Liver (tissue), 9 donors: ENCODE data around the gene TLE7. TPM values are rescaled to one million over a fixed set of nuclear protein-coding genes. Genes with fewer than 3 reads are reported as not detected.

ENCODE experiments used
- DNase-seq: peaks from one replicate; pipeline ENCODE4 v3.0.0-alpha.2; 2017; ENCODE audit warnings: low spot score
- H3K27ac ChIP-seq, 2 donors: one replicate each; pipeline ENCODE4 v1.7.0; 2013; ENCODE audit warnings: inconsistent platforms in 2 of 2, low read length in 2 of 2, control low read depth in 1 of 2, low read depth in 1 of 2, mild to moderate bottlenecking in 1 of 2
- H3K27me3 ChIP-seq, 4 donors: one replicate each; pipeline versions ENCODE4 v1.6.1 to v1.7.0; 2013; ENCODE audit warnings: low read length in 3 of 4, inconsistent platforms in 1 of 4, mild to moderate bottlenecking in 1 of 4, moderate library complexity in 1 of 4; ENCODE audit not compliant: control insufficient read depth in 4 of 4, insufficient read depth in 4 of 4
- H3K36me3 ChIP-seq, 4 donors: one replicate each; pipeline versions ENCODE4 v1.6.1 to v1.7.0; 2013; ENCODE audit warnings: low read length in 3 of 4, mild to moderate bottlenecking in 3 of 4, low read depth in 1 of 4, moderate library complexity in 1 of 4; ENCODE audit not compliant: control insufficient read depth in 4 of 4, insufficient read depth in 3 of 4
- H3K4me1 ChIP-seq, 4 donors: one replicate each; pipeline versions ENCODE4 v1.6.1 to v1.7.0; 2013; ENCODE audit warnings: low read length in 3 of 4, mild to moderate bottlenecking in 3 of 4, moderate library complexity in 1 of 4; ENCODE audit not compliant: control insufficient read depth in 4 of 4, insufficient read depth in 4 of 4
- H3K4me3 ChIP-seq, 3 donors: one replicate each; pipeline versions ENCODE4 v1.6.1 to v1.7.0; 2013; ENCODE audit warnings: low read length in 3 of 3, control low read depth in 1 of 3, low read depth in 1 of 3, mild to moderate bottlenecking in 1 of 3
- H3K9ac ChIP-seq, 2 donors: one replicate each; pipeline ENCODE4 v1.7.0; 2013; ENCODE audit warnings: low read length in 2 of 2, mild to moderate bottlenecking in 2 of 2, moderate library complexity in 2 of 2, control low read depth in 1 of 2, low read depth in 1 of 2
- H3K9me3 ChIP-seq, 4 donors: one replicate each; pipeline versions ENCODE4 v1.6.1 to v1.7.0; 2013; ENCODE audit warnings: low read length in 3 of 4; ENCODE audit not compliant: control insufficient read depth in 4 of 4
- EGR1 ChIP-seq, 2 donors: IDR thresholded peaks; 2 replicates each; pipeline ENCODE4 v1.6.1; 2016 to 2018; ENCODE audit warnings: antibody characterized with exemption in 2 of 2, low read depth in 2 of 2
- FOXA1 ChIP-seq: IDR thresholded peaks from 2 replicates; pipeline ENCODE4 v1.6.1; 2016; ENCODE audit warnings: antibody characterized with exemption
- FOXA2 ChIP-seq: IDR thresholded peaks from 2 replicates; pipeline ENCODE4 v1.6.1; 2016; ENCODE audit warnings: antibody characterized with exemption
- GABPA ChIP-seq, 2 donors: IDR thresholded peaks in 1 of 2; conservative IDR thresholded peaks in 1 of 2; 2 replicates each; pipeline ENCODE4 v1.6.1; 2016; ENCODE audit warnings: antibody characterized with exemption in 2 of 2, mild to moderate bottlenecking in 1 of 2, moderate library complexity in 1 of 2
- HNF4A ChIP-seq, 2 donors: conservative IDR thresholded peaks; 2 replicates each; pipeline ENCODE4 v1.6.1; 2016; ENCODE audit warnings: antibody characterized with exemption in 2 of 2, mild to moderate bottlenecking in 2 of 2
- HNF4G ChIP-seq: IDR thresholded peaks from 2 replicates; pipeline ENCODE4 v1.6.1; 2016; ENCODE audit warnings: antibody characterized with exemption
- JUND ChIP-seq, 2 donors: IDR thresholded peaks; 2 replicates each; pipeline ENCODE4 v1.6.1; 2016; ENCODE audit warnings: antibody characterized with exemption in 2 of 2
- NR2F2 ChIP-seq: IDR thresholded peaks from 2 replicates; pipeline ENCODE4 v1.6.1; 2016; ENCODE audit warnings: antibody characterized with exemption
- RAD21 ChIP-seq, 2 donors: IDR thresholded peaks; 2 replicates each; pipeline ENCODE4 v1.6.1; 2016; ENCODE audit warnings: antibody characterized with exemption in 2 of 2, mild to moderate bottlenecking in 2 of 2
- REST ChIP-seq: IDR thresholded peaks from 2 replicates; pipeline ENCODE4 v1.6.1; 2016; ENCODE audit warnings: antibody characterized with exemption, mild to moderate bottlenecking
- RXRA ChIP-seq, 2 donors: IDR thresholded peaks; 2 replicates each; pipeline ENCODE4 v1.6.1; 2017 to 2018; ENCODE audit warnings: antibody characterized with exemption in 2 of 2, mild to moderate bottlenecking in 1 of 2
- SP1 ChIP-seq: IDR thresholded peaks from 2 replicates; pipeline ENCODE4 v1.6.1; 2018; ENCODE audit warnings: antibody characterized with exemption, mild to moderate bottlenecking
- TAF1 ChIP-seq: conservative IDR thresholded peaks from 2 replicates; pipeline ENCODE4 v1.6.1; 2016; ENCODE audit warnings: antibody characterized with exemption, mild to moderate bottlenecking
- YY1 ChIP-seq: IDR thresholded peaks from 2 replicates; pipeline ENCODE4 v1.6.1; 2016; ENCODE audit warnings: antibody characterized with exemption, mild to moderate bottlenecking
- WGBS: extraction: QIAGEN DNeasy Blood & Tissue Kit; methylation state at CpG from one replicate; pipeline ENCODE4 v1.1.7; 2013; 5-methylcytosine and 5-hydroxymethylcytosine counted together
- polyA plus RNA-seq, 2 donors: library from polyadenylated mRNA; stranded (reverse) in 1 of 2; unstranded in 1 of 2; fragments of 200-250 nt in 1 of 2; fragments of >200 nt in 1 of 2; fragmentation: Nextera tagmentation in 1 of 2; extraction: Ambion mirVana in 1 of 2; gene quantifications; one replicate each; pipeline versions ENCODE4 v1.2.1 to v1.2.3, GENCODE V29; 2013 to 2015
- total RNA-seq, 2 donors: library from RNA; depleted of rRNA; stranded (reverse); fragments of >200 nt; gene quantifications; one replicate each; pipeline ENCODE4 v1.2.3, GENCODE V29; 2014
- TF ChIP-seq, protein P1 (sequence below): IDR thresholded peaks from 2 replicates; pipeline ENCODE4 v1.6.1; 2016; ENCODE audit warnings: antibody characterized with exemption
- TF ChIP-seq, protein P2 (sequence below): IDR thresholded peaks from 2 replicates; pipeline ENCODE4 v1.6.1; 2016; ENCODE audit warnings: antibody characterized with exemption
- TF ChIP-seq, protein P3 (sequence below): fragments of 150-350 bp; IDR thresholded peaks from 2 replicates; pipeline ENCODE4 v1.5.1; 2017; ENCODE audit warnings: improper control_type of control experiment, low read depth, low read length; ENCODE audit not compliant: missing input control
- TF ChIP-seq, protein P4 (sequence below): IDR thresholded peaks from 2 replicates; pipeline ENCODE4 v1.6.1; 2016; ENCODE audit warnings: antibody characterized with exemption
- donor health status: healthy.
- donor health status: healthy.
- donor health status: healthy.
- donor health status: healthy.
- donor health status: healthy.

The TLE7 gene
- total and polyA plus RNA-seq, 4 donors, result not detected

GRCh38 chr16:71408536-71408935 lies 33.3 kb downstream of the TLE7 start:
- H3K9me3 ChIP-seq, result peaks cover 0 to 3% (median 1%) of the 10 kb centered on the region in 4 donors
- H3K27ac ChIP-seq, result no peak overlapping the region
- 25% methylated on average over 3 of the region's 3 CpGs for WGBS
- no peak for DNase-seq
- no peak overlapping the region for H3K4me3 ChIP-seq
- H3K36me3 ChIP-seq, result no peaks in the 10 kb centered on the region
- H3K27me3 ChIP-seq, result no peaks in the 10 kb centered on the region
- TF ChIP-seq, protein P1, sequence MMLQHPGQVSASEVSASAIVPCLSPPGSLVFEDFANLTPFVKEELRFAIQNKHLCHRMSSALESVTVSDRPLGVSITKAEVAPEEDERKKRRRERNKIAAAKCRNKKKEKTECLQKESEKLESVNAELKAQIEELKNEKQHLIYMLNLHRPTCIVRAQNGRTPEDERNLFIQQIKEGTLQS, result no peak
- no peak for TF ChIP-seq GABPA (IDR thresholded peaks at IDR 0.05 in 1 of 2, conservative IDR thresholded peaks at IDR 0.05 in 1 of 2)
- TF ChIP-seq RAD21 (IDR thresholded peaks at IDR 0.05), result no peak
- TF ChIP-seq, protein P2, sequence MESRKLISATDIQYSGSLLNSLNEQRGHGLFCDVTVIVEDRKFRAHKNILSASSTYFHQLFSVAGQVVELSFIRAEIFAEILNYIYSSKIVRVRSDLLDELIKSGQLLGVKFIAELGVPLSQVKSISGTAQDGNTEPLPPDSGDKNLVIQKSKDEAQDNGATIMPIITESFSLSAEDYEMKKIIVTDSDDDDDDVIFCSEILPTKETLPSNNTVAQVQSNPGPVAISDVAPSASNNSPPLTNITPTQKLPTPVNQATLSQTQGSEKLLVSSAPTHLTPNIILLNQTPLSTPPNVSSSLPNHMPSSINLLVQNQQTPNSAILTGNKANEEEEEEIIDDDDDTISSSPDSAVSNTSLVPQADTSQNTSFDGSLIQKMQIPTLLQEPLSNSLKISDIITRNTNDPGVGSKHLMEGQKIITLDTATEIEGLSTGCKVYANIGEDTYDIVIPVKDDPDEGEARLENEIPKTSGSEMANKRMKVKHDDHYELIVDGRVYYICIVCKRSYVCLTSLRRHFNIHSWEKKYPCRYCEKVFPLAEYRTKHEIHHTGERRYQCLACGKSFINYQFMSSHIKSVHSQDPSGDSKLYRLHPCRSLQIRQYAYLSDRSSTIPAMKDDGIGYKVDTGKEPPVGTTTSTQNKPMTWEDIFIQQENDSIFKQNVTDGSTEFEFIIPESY, result no peak
- TF ChIP-seq SP1, result no peak
- TF ChIP-seq FOXA1, result no peak
- TF ChIP-seq HNF4G, result no peak
- no peak for TF ChIP-seq FOXA2
- TF ChIP-seq NR2F2, result no peak
- TF ChIP-seq, protein P3, sequence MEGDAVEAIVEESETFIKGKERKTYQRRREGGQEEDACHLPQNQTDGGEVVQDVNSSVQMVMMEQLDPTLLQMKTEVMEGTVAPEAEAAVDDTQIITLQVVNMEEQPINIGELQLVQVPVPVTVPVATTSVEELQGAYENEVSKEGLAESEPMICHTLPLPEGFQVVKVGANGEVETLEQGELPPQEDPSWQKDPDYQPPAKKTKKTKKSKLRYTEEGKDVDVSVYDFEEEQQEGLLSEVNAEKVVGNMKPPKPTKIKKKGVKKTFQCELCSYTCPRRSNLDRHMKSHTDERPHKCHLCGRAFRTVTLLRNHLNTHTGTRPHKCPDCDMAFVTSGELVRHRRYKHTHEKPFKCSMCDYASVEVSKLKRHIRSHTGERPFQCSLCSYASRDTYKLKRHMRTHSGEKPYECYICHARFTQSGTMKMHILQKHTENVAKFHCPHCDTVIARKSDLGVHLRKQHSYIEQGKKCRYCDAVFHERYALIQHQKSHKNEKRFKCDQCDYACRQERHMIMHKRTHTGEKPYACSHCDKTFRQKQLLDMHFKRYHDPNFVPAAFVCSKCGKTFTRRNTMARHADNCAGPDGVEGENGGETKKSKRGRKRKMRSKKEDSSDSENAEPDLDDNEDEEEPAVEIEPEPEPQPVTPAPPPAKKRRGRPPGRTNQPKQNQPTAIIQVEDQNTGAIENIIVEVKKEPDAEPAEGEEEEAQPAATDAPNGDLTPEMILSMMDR, result no peak
- peaks cover 0 to 3% (median 0%) of the 10 kb centered on the region in 4 donors for H3K4me1 ChIP-seq
- H3K9ac ChIP-seq, result no peak overlapping the region

- Histone ChIP-seq H3K36me3 (no peaks in the 10 kb centered on the region), H3K9ac (no peak overlapping the region), H3K27ac (no peak overlapping the region), H3K9me3 (peaks cover 0 to 3% (median 1%) of the 10 kb centered on the region in 4 donors), H3K4me1 (peaks cover 0 to 3% (median 0%) of the 10 kb centered on the region in 4 donors), H3K27me3 (no peaks in the 10 kb centered on the region), H3K4me3 (no peak overlapping the region)
- TF ChIP-seq, protein P2, result no peak
- TF ChIP-seq FOXA1 (no peak), RXRA (IDR thresholded peaks at IDR 0.05) (no peak), YY1 (no peak), JUND (IDR thresholded peaks at IDR 0.05) (no peak), HNF4G (no peak), TAF1 (no peak), RAD21 (IDR thresholded peaks at IDR 0.05) (no peak), NR2F2 (no peak), HNF4A (conservative IDR thresholded peaks at IDR 0.05) (no peak), GABPA (IDR thresholded peaks at IDR 0.05 in 1 of 2, conservative IDR thresholded peaks at IDR 0.05 in 1 of 2) (no peak), SP1 (no peak), REST (no peak), FOXA2 (no peak), EGR1 (IDR thresholded peaks at IDR 0.05; ENCODE audit: low read depth in 2 of 2) (no peak)
- TF ChIP-seq, protein P3, result no peak
- TF ChIP-seq, protein P1, result no peak
- TF ChIP-seq, protein P4, sequence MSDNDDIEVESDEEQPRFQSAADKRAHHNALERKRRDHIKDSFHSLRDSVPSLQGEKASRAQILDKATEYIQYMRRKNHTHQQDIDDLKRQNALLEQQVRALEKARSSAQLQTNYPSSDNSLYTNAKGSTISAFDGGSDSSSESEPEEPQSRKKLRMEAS, result no peak
- no peak for DNase-seq
- 63% methylated on average over 1 of the region's 1 CpG for WGBS
Measured at GRCh38 chr16:71407731-71408130, 34.1 kb downstream of the TLE7 start.
